Mammary epithelial cell (primary cell): Measurements from ENCODE around the gene CAMKK2.

Experiments
- EZH2 ChIP-seq: IDR thresholded peaks from 2 replicates; pipeline ENCODE4 v1.6.1; 2012; ENCODE audit warnings: low read length, inconsistent platforms, borderline replicate concordance
- TF ChIP-seq, protein P1 (sequence below), 2 donors: IDR thresholded peaks in 1 of 2; conservative IDR thresholded peaks in 1 of 2; 2 replicates each; pipeline ENCODE4 v1.5.1; 2011 to 2012; ENCODE audit warnings: inconsistent platforms in 2 of 2, low read length in 2 of 2, mild to moderate bottlenecking in 2 of 2, control low read depth in 1 of 2, low read depth in 1 of 2; ENCODE audit not compliant: insufficient read depth in 1 of 2; ENCODE audit errors: extremely low read depth in 1 of 2

DNA sequence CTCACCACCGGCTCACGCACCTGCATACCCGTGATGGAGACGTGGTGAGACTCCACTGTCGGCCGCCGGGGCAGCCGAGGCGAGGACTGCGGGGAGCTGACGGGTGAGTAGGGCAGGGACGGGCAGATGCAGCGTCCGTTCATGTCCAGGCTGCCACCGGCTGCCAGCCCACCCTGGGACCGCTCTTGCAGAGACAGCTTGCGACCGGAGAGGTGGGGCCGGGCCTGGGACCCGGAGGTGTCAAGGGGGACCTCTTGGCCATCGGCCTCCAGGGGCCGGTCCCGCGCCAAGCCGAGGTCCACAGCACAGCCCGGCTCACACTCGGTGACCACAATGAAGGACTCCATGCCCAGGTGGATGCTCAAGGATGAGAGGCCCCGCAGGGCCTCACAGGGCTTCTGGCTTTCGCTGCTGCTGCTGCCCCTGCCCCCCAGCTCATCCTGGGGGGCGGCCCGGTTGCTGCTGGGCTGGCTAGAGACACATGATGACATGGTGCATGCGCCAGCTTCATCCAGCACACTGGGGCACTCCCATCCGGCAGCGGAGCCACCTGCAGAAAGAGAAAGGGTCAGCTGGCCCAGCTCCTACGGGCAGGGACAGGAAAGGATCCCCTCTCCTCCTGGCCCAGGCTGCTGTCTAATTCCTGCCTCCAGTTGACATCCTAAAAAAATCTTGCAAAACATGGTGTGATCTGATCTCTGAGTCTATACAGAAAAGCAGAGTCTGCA, 22.3 kb downstream of the CAMKK2 start:
- TF ChIP-seq, protein P1, sequence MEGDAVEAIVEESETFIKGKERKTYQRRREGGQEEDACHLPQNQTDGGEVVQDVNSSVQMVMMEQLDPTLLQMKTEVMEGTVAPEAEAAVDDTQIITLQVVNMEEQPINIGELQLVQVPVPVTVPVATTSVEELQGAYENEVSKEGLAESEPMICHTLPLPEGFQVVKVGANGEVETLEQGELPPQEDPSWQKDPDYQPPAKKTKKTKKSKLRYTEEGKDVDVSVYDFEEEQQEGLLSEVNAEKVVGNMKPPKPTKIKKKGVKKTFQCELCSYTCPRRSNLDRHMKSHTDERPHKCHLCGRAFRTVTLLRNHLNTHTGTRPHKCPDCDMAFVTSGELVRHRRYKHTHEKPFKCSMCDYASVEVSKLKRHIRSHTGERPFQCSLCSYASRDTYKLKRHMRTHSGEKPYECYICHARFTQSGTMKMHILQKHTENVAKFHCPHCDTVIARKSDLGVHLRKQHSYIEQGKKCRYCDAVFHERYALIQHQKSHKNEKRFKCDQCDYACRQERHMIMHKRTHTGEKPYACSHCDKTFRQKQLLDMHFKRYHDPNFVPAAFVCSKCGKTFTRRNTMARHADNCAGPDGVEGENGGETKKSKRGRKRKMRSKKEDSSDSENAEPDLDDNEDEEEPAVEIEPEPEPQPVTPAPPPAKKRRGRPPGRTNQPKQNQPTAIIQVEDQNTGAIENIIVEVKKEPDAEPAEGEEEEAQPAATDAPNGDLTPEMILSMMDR (conservative IDR thresholded peaks at IDR 0.05 in 1 of 2, IDR thresholded peaks at IDR 0.05 in 1 of 2; ENCODE audit: extremely low read depth in 1 of 2, insufficient read depth in 1 of 2, low read depth in 1 of 2, low read length in 2 of 2) = no peak
- TF ChIP-seq EZH2 = no peak
